Stomach (tissue), 9 donors: ENCODE results near the gene UBE2V1. TPM values are rescaled to one million over a fixed set of nuclear protein-coding genes. Genes with fewer than 3 reads are reported as not detected.

ENCODE experiments used
- DNase-seq, 2 donors: peaks; one replicate each; pipeline versions ENCODE4 v3.0.0 to v3.0.0-alpha.2; 2013 to 2019
- H3K27ac ChIP-seq, 5 donors: fragments of 200-600 bp in 4 of 5; sonication (generic) in 4 of 5; one replicate each; pipeline ENCODE4 v1.5.1; 2013 to 2019; ENCODE audit warnings: mild to moderate bottlenecking in 1 of 5, moderate library complexity in 1 of 5
- H3K27me3 ChIP-seq, 3 donors: fragments of 200-600 bp; sonication (generic); one replicate each; pipeline ENCODE4 v1.5.1; 2017 to 2019; ENCODE audit warnings: mixed run types in 1 of 3
- H3K36me3 ChIP-seq, 4 donors: fragments of 200-600 bp; sonication (generic); 1 replicate in 3 of 4; 2 replicates in 1 of 4; pipeline ENCODE4 v1.5.1; 2016 to 2019
- H3K4me1 ChIP-seq, 4 donors: fragments of 200-600 bp; sonication (generic); one replicate each; pipeline ENCODE4 v1.5.1; 2016 to 2019
- H3K4me3 ChIP-seq, 4 donors: fragments of 200-600 bp; sonication (generic) in 3 of 4; one replicate each; pipeline ENCODE4 v1.5.1; 2016 to 2019; ENCODE audit warnings: mild to moderate bottlenecking in 1 of 4
- H3K9me3 ChIP-seq, 4 donors: fragments of 200-600 bp; sonication (generic); one replicate each; pipeline ENCODE4 v1.5.1; 2016 to 2019
- CTCF ChIP-seq, 7 experiments: fragments of 450-650 bp in 4 of 7; fragments of 200-600 bp in 3 of 7; sonication (generic) in 3 of 7; IDR thresholded peaks; one replicate each; pipeline ENCODE4 v1.5.1; 2016 to 2019; ENCODE audit warnings: antibody characterized with exemption in 7 of 7, control low read depth in 2 of 7, mild to moderate bottlenecking in 1 of 7
- EP300 ChIP-seq: sonication (generic); formaldehyde crosslinking; IDR thresholded peaks from one replicate; pipeline ENCODE4 v1.6.1; 2017; ENCODE audit warnings: antibody characterized with exemption
- POLR2A ChIP-seq, 4 donors: fragments of 450-650 bp; IDR thresholded peaks; one replicate each; pipeline ENCODE4 v1.6.1; 2016; ENCODE audit warnings: antibody characterized with exemption in 4 of 4, control low read depth in 2 of 4, mild to moderate bottlenecking in 1 of 4, moderate library complexity in 1 of 4
- POLR2AphosphoS5 ChIP-seq, 3 donors: sonication (generic); formaldehyde crosslinking; IDR thresholded peaks; one replicate each; pipeline ENCODE4 v1.6.1; 2016; ENCODE audit warnings: antibody characterized with exemption in 3 of 3
- whole genome bisulfite sequencing, 5 donors: extraction: QIAGEN DNeasy Blood & Tissue Kit in 3 of 5; methylation state at CpG; one replicate each; pipeline versions ENCODE4 v1.1.5 to v1.1.7; 2013 to 2018; 5-methylcytosine and 5-hydroxymethylcytosine counted together
- intact Hi-C: fragments of 100-400 bp; cut with DNase I; formaldehyde crosslinking; loops from one replicate; pipeline ENCODE4 v1.15.1; 2023; ENCODE audit warnings: low total_unique reads
- polyA plus RNA-seq, 3 donors: library from polyadenylated mRNA; stranded (reverse); fragments of 200-250 nt; gene quantifications; one replicate each; pipeline ENCODE4 v1.2.3, GENCODE V29; 2013
- total RNA-seq, 5 donors: library from RNA; depleted of rRNA; stranded (reverse); fragments of >200 nt; gene quantifications; one replicate each; pipeline versions ENCODE4 v1.1.0 to v1.2.3, GENCODE V29; 2014 to 2016
- donor health status: healthy with polysubstance abuse.
- donor health status: Bipolar disorder and iron deficiency.
- donor health status: healthy.

The UBE2V1 gene
- total and polyA plus RNA-seq, 8 donors: 52.6 to 111 (median 72.5) TPM

GRCh38 chr20:50144362-50144761, 31.4 kb upstream of the UBE2V1 start:
- Histone ChIP-seq H3K27ac (peak overlapping the region in 4 of 5 donors; percentile 37 to 65 (median 56)), H3K9me3 (no peaks in the 10 kb centered on the region), H3K36me3 (peaks cover 24 to 65% (median 49%) of the 10 kb centered on the region in 4 donors), H3K27me3 (no peaks in the 10 kb centered on the region), H3K4me1 (peaks cover 43 to 98% (median 80%) of the 10 kb centered on the region in 4 donors), H3K4me3 (no peak overlapping the region)
- no peak for TF ChIP-seq POLR2A (IDR thresholded peaks at IDR 0.05)
- peak in 1 of 3 donors; percentile 71 for TF ChIP-seq POLR2AphosphoS5 (IDR thresholded peaks at IDR 0.05)
- 53 to 69% (median 59%) methylated on average over 4 of the region's 4 CpGs for WGBS, 5 donors
- intact Hi-C loops: no loop called here
- DNase-seq: peak in 1 of 2 donors; percentile 39

GRCh38 chr20:50142812-50143211, 29.9 kb upstream of the UBE2V1 start:
- DNase-seq: no peak
- Histone ChIP-seq H3K4me1 (peaks cover 43 to 98% (median 79%) of the 10 kb centered on the region in 4 donors), H3K36me3 (peaks cover 24 to 57% (median 45%) of the 10 kb centered on the region in 4 donors), H3K27me3 (no peaks in the 10 kb centered on the region), H3K9me3 (no peaks in the 10 kb centered on the region), H3K4me3 (no peak overlapping the region), H3K27ac (no peak overlapping the region)
- intact Hi-C loops: no loop called here
- TF ChIP-seq EP300: no peak
- no peak for TF ChIP-seq POLR2A (IDR thresholded peaks at IDR 0.05)
- TF ChIP-seq POLR2AphosphoS5 (IDR thresholded peaks at IDR 0.05): no peak
- no peak for TF ChIP-seq CTCF (IDR thresholded peaks at IDR 0.05)
- 72 to 79% (median 78%) methylated on average over 6 of the region's 6 CpGs for WGBS, 5 donors

GRCh38 chr20:50141811-50142561, 29.0 kb upstream of the UBE2V1 start:
- Histone ChIP-seq H3K27ac (no peak overlapping the region), H3K4me1 (peaks cover 38 to 98% (median 78%) of the 10 kb centered on the region in 4 donors), H3K4me3 (no peak overlapping the region), H3K9me3 (no peaks in the 10 kb centered on the region), H3K27me3 (no peaks in the 10 kb centered on the region), H3K36me3 (peaks cover 24 to 61% (median 49%) of the 10 kb centered on the region in 4 donors)
- intact Hi-C loops: no loop called here
- TF ChIP-seq EP300: no peak
- TF ChIP-seq POLR2AphosphoS5 (IDR thresholded peaks at IDR 0.05): no peak
- TF ChIP-seq POLR2A (IDR thresholded peaks at IDR 0.05): no peak
- no peak for TF ChIP-seq CTCF (IDR thresholded peaks at IDR 0.05)
- DNase-seq: no peak
- WGBS, 5 donors: 85 to 90% (median 87%) methylated on average over 12 of the region's 12 CpGs

GRCh38 chr20:50141018-50141675, 28.2 kb upstream of the UBE2V1 start:
- no peak for TF ChIP-seq POLR2A (IDR thresholded peaks at IDR 0.05)
- TF ChIP-seq EP300: no peak
- TF ChIP-seq POLR2AphosphoS5 (IDR thresholded peaks at IDR 0.05): no peak
- no peak for TF ChIP-seq CTCF (IDR thresholded peaks at IDR 0.05)
- H3K4me3 ChIP-seq: no peak overlapping the region
- intact Hi-C loops: no loop called here
- peaks cover 30 to 97% (median 70%) of the 10 kb centered on the region in 4 donors for H3K4me1 ChIP-seq
- DNase-seq: no peak
- peaks cover 24 to 68% (median 54%) of the 10 kb centered on the region in 4 donors for H3K36me3 ChIP-seq
- 65 to 77% (median 71%) methylated on average over 5 to 6 of the region's 6 CpGs for WGBS, 5 donors
- H3K27ac ChIP-seq: no peak overlapping the region
- H3K27me3 ChIP-seq: no peaks in the 10 kb centered on the region
- no peaks in the 10 kb centered on the region for H3K9me3 ChIP-seq
